ENCODE measurements around the gene FEM1C. TPM values are rescaled to one million over a fixed set of nuclear protein-coding genes. Genes with fewer than 3 reads are reported as not detected.

Gene FEM1C
- total RNA-seq, 1 donor from 2014 or later: 11.1 TPM

GRCh38 chr5:115531787-115532367 lies 12.7 kb downstream of the FEM1C start:
- peaks cover 0 to 18% of the 10 kb centered on the region in 2 donors for H3K4me1 ChIP-seq
- no peak overlapping the region for H3K4me3 ChIP-seq
- H3K36me3 ChIP-seq: peaks cover 3 to 10% of the 10 kb centered on the region in 2 donors
- intact Hi-C loops (cut with DNase I): no loop called here
- no peak for DNase-seq (ENCODE audit: low spot score in 2 of 2)
- H3K27me3 ChIP-seq: no peaks in the 10 kb centered on the region
- no peaks in the 10 kb centered on the region for H3K9me3 ChIP-seq
- TF ChIP-seq, protein P1, sequence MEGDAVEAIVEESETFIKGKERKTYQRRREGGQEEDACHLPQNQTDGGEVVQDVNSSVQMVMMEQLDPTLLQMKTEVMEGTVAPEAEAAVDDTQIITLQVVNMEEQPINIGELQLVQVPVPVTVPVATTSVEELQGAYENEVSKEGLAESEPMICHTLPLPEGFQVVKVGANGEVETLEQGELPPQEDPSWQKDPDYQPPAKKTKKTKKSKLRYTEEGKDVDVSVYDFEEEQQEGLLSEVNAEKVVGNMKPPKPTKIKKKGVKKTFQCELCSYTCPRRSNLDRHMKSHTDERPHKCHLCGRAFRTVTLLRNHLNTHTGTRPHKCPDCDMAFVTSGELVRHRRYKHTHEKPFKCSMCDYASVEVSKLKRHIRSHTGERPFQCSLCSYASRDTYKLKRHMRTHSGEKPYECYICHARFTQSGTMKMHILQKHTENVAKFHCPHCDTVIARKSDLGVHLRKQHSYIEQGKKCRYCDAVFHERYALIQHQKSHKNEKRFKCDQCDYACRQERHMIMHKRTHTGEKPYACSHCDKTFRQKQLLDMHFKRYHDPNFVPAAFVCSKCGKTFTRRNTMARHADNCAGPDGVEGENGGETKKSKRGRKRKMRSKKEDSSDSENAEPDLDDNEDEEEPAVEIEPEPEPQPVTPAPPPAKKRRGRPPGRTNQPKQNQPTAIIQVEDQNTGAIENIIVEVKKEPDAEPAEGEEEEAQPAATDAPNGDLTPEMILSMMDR (IDR thresholded peaks at IDR 0.05): no peak
- no peak overlapping the region for H3K27ac ChIP-seq

GRCh38 chr5:115531380-115531779 lies 13.2 kb downstream of the FEM1C start:
- peaks cover 3 to 10% of the 10 kb centered on the region in 2 donors for H3K36me3 ChIP-seq
- no peaks in the 10 kb centered on the region for H3K27me3 ChIP-seq
- TF ChIP-seq, protein P1 (IDR thresholded peaks at IDR 0.05): no peak
- no peaks in the 10 kb centered on the region for H3K9me3 ChIP-seq
- DNase-seq (ENCODE audit: low spot score in 2 of 2): no peak
- H3K4me3 ChIP-seq: no peak overlapping the region
- H3K27ac ChIP-seq: no peak overlapping the region
- intact Hi-C loops (cut with DNase I): no loop called here
- peaks cover 0 to 18% of the 10 kb centered on the region in 2 donors for H3K4me1 ChIP-seq

- Histone ChIP-seq H3K9me3 (no peaks in the 10 kb centered on the region), H3K27me3 (no peaks in the 10 kb centered on the region), H3K27ac (no peak overlapping the region), H3K4me1 (peaks cover 0 to 20% of the 10 kb centered on the region in 2 donors), H3K4me3 (no peak overlapping the region), H3K36me3 (peaks cover under 1% of the 10 kb centered on the region in 2 donors)
- TF ChIP-seq, protein P1 (IDR thresholded peaks at IDR 0.05): no peak
- DNase-seq (ENCODE audit: low spot score in 2 of 2): no peak
- intact Hi-C loops (cut with DNase I): no loop called here
Observed at GRCh38 chr5:115530426-115530825, 14.1 kb downstream of the FEM1C start.

DNA sequence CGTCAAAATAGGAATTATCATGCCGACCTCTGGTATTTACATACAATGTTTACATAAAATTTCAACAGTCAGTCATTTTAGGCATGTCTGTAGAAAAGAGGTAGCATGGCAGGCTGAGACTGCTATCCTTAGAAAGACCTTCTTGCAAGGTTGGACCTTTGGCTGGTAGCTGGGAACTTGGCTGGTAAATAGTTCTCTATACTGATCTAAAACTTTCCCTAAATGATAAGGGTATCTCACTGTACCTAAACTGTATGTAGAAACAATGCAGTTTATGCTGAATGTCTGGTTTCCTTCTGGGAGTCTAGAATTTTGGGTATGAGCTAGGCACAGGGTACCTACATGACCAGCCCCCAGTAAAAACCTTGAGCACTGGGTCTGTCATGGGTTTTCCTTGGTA lies 18.0 kb downstream of the FEM1C start:
- intact Hi-C loops (cut with DNase I): no loop called here
- H3K36me3 ChIP-seq: peaks cover 10 to 29% of the 10 kb centered on the region in 2 donors
- H3K27me3 ChIP-seq: no peaks in the 10 kb centered on the region
- TF ChIP-seq, protein P1 (IDR thresholded peaks at IDR 0.05): no peak
- DNase-seq (ENCODE audit: low spot score in 2 of 2): no peak
- no peak overlapping the region for H3K4me3 ChIP-seq
- no peaks in the 10 kb centered on the region for H3K9me3 ChIP-seq
- H3K4me1 ChIP-seq: peaks cover 0 to 13% of the 10 kb centered on the region in 2 donors
- no peak overlapping the region for H3K27ac ChIP-seq

DNA sequence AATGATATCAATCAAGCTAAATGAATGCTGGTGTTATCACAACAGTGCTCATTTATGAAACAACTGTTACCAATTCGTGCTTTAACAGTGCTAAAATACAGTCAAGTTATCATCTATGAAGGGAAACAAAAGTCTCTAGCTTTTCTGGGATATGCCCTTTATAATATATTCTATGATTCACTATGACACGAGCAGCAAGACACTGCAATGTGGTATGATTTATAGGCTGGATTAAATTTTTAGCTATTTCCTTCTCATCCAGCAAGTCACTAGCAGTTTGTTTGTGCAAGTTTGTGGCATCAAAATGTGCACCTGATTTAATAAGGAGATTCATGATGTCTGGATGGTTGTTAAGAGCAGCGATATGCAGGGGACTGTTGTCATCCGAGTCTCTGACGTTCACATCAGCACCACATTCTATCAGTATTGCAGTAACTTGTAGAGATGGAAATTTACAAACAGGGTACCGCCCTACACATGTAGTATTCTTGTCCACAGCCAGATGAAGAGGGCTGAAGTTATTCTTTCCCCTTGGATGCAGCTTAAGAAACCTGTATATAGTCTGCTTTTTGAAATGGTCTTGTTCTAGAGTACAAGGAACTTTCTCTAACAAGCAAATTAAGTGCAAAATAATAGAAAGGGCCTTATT lies 20.3 kb downstream of the FEM1C start:
- no peak overlapping the region for H3K27ac ChIP-seq
- H3K36me3 ChIP-seq: peaks cover 10 to 29% of the 10 kb centered on the region in 2 donors
- H3K4me1 ChIP-seq: peaks cover 0 to 10% of the 10 kb centered on the region in 2 donors
- intact Hi-C loops (cut with DNase I): no loop called here
- TF ChIP-seq, protein P1 (IDR thresholded peaks at IDR 0.05): no peak
- no peak overlapping the region for H3K4me3 ChIP-seq
- no peak for DNase-seq (ENCODE audit: low spot score in 2 of 2)
- no peaks in the 10 kb centered on the region for H3K9me3 ChIP-seq
- no peaks in the 10 kb centered on the region for H3K27me3 ChIP-seq

All from ascending aorta (tissue), 2 donors.